ENCODE measurements around the gene SLC8A3. TPM values are rescaled to one million over a fixed set of nuclear protein-coding genes. Genes with fewer than 3 reads are reported as not detected.

Gene SLC8A3
- total RNA-seq, 4 donors from 2014 or later: 0.21 to 0.76 TPM; not detected in 2

DNA sequence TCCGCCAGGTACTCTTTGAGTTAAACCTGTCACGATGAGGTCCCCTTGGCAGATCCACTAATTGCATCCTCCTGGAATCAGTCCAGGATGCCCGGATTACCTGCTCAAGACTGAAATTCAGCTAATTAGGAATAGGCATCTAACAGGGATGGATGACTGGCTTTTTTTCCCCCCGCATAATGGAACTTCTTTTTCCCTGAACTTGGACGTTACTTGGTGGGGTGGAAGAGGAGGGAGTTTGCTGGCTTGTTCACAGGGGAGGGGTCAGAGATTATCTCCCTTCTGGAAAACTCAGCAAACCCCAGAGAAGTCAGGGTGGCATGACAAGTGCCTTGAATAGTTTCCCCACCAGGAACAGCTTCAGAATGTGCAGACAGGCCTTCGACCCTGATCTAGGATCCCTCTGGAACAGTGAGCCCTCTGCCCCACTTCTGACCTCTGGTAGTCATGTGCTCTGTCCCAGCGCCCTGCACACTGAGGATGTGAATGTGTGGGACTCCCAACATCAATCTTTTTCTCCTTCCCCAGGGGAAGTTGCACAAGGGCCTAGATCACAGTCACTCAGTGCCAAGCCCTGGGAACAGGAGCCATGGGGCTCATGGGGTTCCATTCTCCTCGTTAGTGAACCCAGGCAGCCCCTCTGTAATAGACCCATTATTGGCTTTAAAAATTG is 167.1 kb downstream of the SLC8A3 start:
- Histone ChIP-seq H3K27me3 (no peaks in the 10 kb centered on the region), H3K27ac (no peak overlapping the region), H3K4me3 (no peak overlapping the region), H3K9me3 (no peaks in the 10 kb centered on the region), H3K4me1 (peaks cover 16% of the 10 kb centered on the region), H3K36me3 (no peaks in the 10 kb centered on the region)
- WGBS: 74% methylated on average over 8 of the region's 8 CpGs
- no peak for TF ChIP-seq POLR2AphosphoS5 (IDR thresholded peaks at IDR 0.05)
- no peak for TF ChIP-seq EP300 (IDR thresholded peaks at IDR 0.05)
- no peak for TF ChIP-seq POLR2A (IDR thresholded peaks at IDR 0.05)
- TF ChIP-seq CTCF (IDR thresholded peaks at IDR 0.05): no peak
- DNase-seq (ENCODE audit: low spot score in 2 of 2): no peak

GRCh38 chr14:70020352-70021170 is 168.2 kb downstream of the SLC8A3 start:
- Histone ChIP-seq H3K4me1 (peaks cover 16% of the 10 kb centered on the region), H3K4me3 (no peak overlapping the region), H3K27me3 (no peaks in the 10 kb centered on the region), H3K27ac (no peak overlapping the region), H3K36me3 (no peaks in the 10 kb centered on the region), H3K9me3 (no peaks in the 10 kb centered on the region)
- TF ChIP-seq POLR2A (IDR thresholded peaks at IDR 0.05): no peak
- no peak for TF ChIP-seq EP300 (IDR thresholded peaks at IDR 0.05)
- no peak for TF ChIP-seq CTCF (IDR thresholded peaks at IDR 0.05)
- no peak for TF ChIP-seq POLR2AphosphoS5 (IDR thresholded peaks at IDR 0.05)
- DNase-seq (ENCODE audit: low spot score in 2 of 2): no peak
- WGBS: 68% methylated on average over 8 of the region's 8 CpGs

DNA sequence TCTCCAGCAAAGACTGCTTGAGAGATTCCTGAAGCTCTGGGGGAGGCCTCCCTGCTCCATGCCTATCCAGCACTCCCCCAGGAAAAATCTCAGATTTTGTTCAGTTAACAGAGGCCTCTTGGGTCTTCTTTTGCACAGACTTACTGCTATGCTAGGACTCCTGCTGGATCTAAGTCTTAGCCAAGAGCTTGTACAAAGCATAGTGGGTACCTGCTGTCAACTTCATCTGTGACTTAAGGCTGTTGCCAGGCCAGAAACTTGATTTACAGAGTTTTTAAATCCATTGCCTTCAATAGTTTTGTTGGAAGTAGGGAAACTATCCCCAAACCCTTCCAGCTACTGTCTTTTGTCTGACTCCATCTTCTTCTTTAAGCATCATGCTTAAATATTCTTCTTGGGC is 169.1 kb downstream of the SLC8A3 start:
- TF ChIP-seq POLR2AphosphoS5 (IDR thresholded peaks at IDR 0.05) (no peak), EP300 (IDR thresholded peaks at IDR 0.05) (no peak), CTCF (IDR thresholded peaks at IDR 0.05) (no peak), POLR2A (IDR thresholded peaks at IDR 0.05) (no peak)
- Histone ChIP-seq H3K36me3 (no peaks in the 10 kb centered on the region), H3K4me3 (no peak overlapping the region), H3K27me3 (no peaks in the 10 kb centered on the region), H3K9me3 (no peaks in the 10 kb centered on the region), H3K27ac (no peak overlapping the region), H3K4me1 (peaks cover 16% of the 10 kb centered on the region)
- DNase-seq (ENCODE audit: low spot score in 2 of 2): no peak

GRCh38 chr14:70018713-70019211 is 170.0 kb downstream of the SLC8A3 start:
- WGBS: 27% methylated on average over 8 of the region's 9 CpGs
- Histone ChIP-seq H3K4me1 (peaks cover 16% of the 10 kb centered on the region), H3K27me3 (no peaks in the 10 kb centered on the region), H3K4me3 (peak overlapping the region; percentile 17), H3K36me3 (no peaks in the 10 kb centered on the region), H3K9me3 (no peaks in the 10 kb centered on the region), H3K27ac (no peak overlapping the region)
- DNase-seq (ENCODE audit: low spot score in 2 of 2): no peak
- TF ChIP-seq POLR2AphosphoS5 (IDR thresholded peaks at IDR 0.05) (no peak), CTCF (IDR thresholded peaks at IDR 0.05) (no peak), POLR2A (IDR thresholded peaks at IDR 0.05) (no peak), EP300 (IDR thresholded peaks at IDR 0.05) (no peak)

- Histone ChIP-seq H3K4me1 (peaks cover 16% of the 10 kb centered on the region), H3K9me3 (no peaks in the 10 kb centered on the region), H3K27ac (no peak overlapping the region), H3K36me3 (no peaks in the 10 kb centered on the region), H3K4me3 (no peak overlapping the region), H3K27me3 (no peaks in the 10 kb centered on the region)
- WGBS: 93% methylated on average over 2 of the region's 2 CpGs
- TF ChIP-seq EP300 (IDR thresholded peaks at IDR 0.05) (no peak), CTCF (IDR thresholded peaks at IDR 0.05) (no peak), POLR2A (IDR thresholded peaks at IDR 0.05) (no peak), POLR2AphosphoS5 (IDR thresholded peaks at IDR 0.05) (no peak)
- DNase-seq (ENCODE audit: low spot score in 2 of 2): no peak
Measured at GRCh38 chr14:70018230-70018629, 170.5 kb downstream of the SLC8A3 start.
